ENCODE results near the gene VRTN. TPM values are rescaled to one million over a fixed set of nuclear protein-coding genes. Genes with fewer than 3 reads are reported as not detected.

VRTN gene
- total RNA-seq, 1 donor from 2014 or later: not detected

- Histone ChIP-seq H3K4me1 (no peaks in the 10 kb centered on the region), H3K36me3 (peaks cover 7 to 17% of the 10 kb centered on the region in 2 donors), H3K27me3 (no peaks in the 10 kb centered on the region), H3K27ac (peak within 1 kb of the TSS; percentile 78 to 80), H3K4me3 (peak within 1 kb of the TSS; percentile 73 to 88), H3K9me3 (no peaks in the 10 kb centered on the region)
- peak; percentile 83 to 97 for DNase-seq (ENCODE audit: low spot score in 2 of 2)
- peak in 2 of 3 experiments; percentile 43 to 52 for TF ChIP-seq CTCF (IDR thresholded peaks at IDR 0.05)
- intact Hi-C loops (cut with DNase I): no loop called here
Observed at GRCh38 chr14:74302634-74303569, 45.4 kb upstream of the VRTN start, which contains the start of gene ABCD4. Gene ABCD4, minus strand, starts transcription at chr14:74302934. Its CDS starts 22 bp downstream, at chr14:74302912.

- no peak for TF ChIP-seq CTCF (IDR thresholded peaks at IDR 0.05)
- H3K4me1 ChIP-seq: no peaks in the 10 kb centered on the region
- H3K27ac ChIP-seq: no peak overlapping the region
- intact Hi-C loops (cut with DNase I): no loop called here
- H3K27me3 ChIP-seq: no peaks in the 10 kb centered on the region
- no peak for DNase-seq (ENCODE audit: low spot score in 2 of 2)
- H3K9me3 ChIP-seq: no peaks in the 10 kb centered on the region
- no peak overlapping the region for H3K4me3 ChIP-seq
- H3K36me3 ChIP-seq: no peaks in the 10 kb centered on the region
Observed at GRCh38 chr14:74308695-74309094, 39.6 kb upstream of the VRTN start.

- intact Hi-C loops (cut with DNase I): no loop called here
- no peak for DNase-seq (ENCODE audit: low spot score in 2 of 2)
- H3K4me3 ChIP-seq: no peak overlapping the region
- H3K27ac ChIP-seq: no peak overlapping the region
- no peak for TF ChIP-seq CTCF (IDR thresholded peaks at IDR 0.05)
- H3K27me3 ChIP-seq: no peaks in the 10 kb centered on the region
- no peaks in the 10 kb centered on the region for H3K9me3 ChIP-seq
- no peaks in the 10 kb centered on the region for H3K4me1 ChIP-seq
- H3K36me3 ChIP-seq: no peaks in the 10 kb centered on the region
Observed at GRCh38 chr14:74309125-74310022, 38.9 kb upstream of the VRTN start.

GRCh38 chr14:74312161-74312560, 36.1 kb upstream of the VRTN start:
- Histone ChIP-seq H3K4me1 (no peaks in the 10 kb centered on the region), H3K27ac (no peak overlapping the region), H3K4me3 (no peak overlapping the region), H3K9me3 (no peaks in the 10 kb centered on the region), H3K27me3 (no peaks in the 10 kb centered on the region), H3K36me3 (no peaks in the 10 kb centered on the region)
- TF ChIP-seq CTCF (IDR thresholded peaks at IDR 0.05): no peak
- no peak for DNase-seq (ENCODE audit: low spot score in 2 of 2)
- intact Hi-C loops (cut with DNase I): no loop called here

GRCh38 chr14:74313601-74314000, 34.7 kb upstream of the VRTN start:
- H3K9me3 ChIP-seq: no peaks in the 10 kb centered on the region
- H3K27ac ChIP-seq: no peak overlapping the region
- TF ChIP-seq CTCF (IDR thresholded peaks at IDR 0.05): no peak
- no peaks in the 10 kb centered on the region for H3K27me3 ChIP-seq
- intact Hi-C loops (cut with DNase I): no loop called here
- no peak for DNase-seq (ENCODE audit: low spot score in 2 of 2)
- no peak overlapping the region for H3K4me3 ChIP-seq
- no peaks in the 10 kb centered on the region for H3K36me3 ChIP-seq
- no peaks in the 10 kb centered on the region for H3K4me1 ChIP-seq

Data from ascending aorta (tissue), 2 donors.